Esophagus muscularis mucosa (tissue), 4 donors: ENCODE data around the gene COG7. TPM values are rescaled to one million over a fixed set of nuclear protein-coding genes. Genes with fewer than 3 reads are reported as not detected.

Experiments
- DNase-seq: peaks from one replicate; pipeline ENCODE4 v3.0.0-alpha.2; 2017; ENCODE audit errors: extremely low spot score
- H3K27ac ChIP-seq, 4 donors: fragments of 200-600 bp; sonication (generic); replicated peaks in 1 of 4; 1 replicate in 3 of 4; 2 replicates in 1 of 4; pipeline ENCODE4 v1.5.1; 2016 to 2019; ENCODE audit warnings: mild to moderate bottlenecking in 1 of 4
- H3K27me3 ChIP-seq, 4 donors: fragments of 200-600 bp; sonication (generic); one replicate each; pipeline versions ENCODE4 v1.5.1 to v1.6.0; 2016 to 2019
- H3K36me3 ChIP-seq, 4 donors: fragments of 200-600 bp; sonication (generic); one replicate each; pipeline ENCODE4 v1.5.1; 2016 to 2019
- H3K4me1 ChIP-seq, 4 donors: fragments of 200-600 bp; sonication (generic); one replicate each; pipeline ENCODE4 v1.5.1; 2016 to 2019
- H3K4me3 ChIP-seq, 4 donors: fragments of 200-600 bp; sonication (generic); 1 replicate in 2 of 4; 2 replicates in 2 of 4; pipeline ENCODE4 v1.5.1; 2016 to 2019; ENCODE audit warnings: mild to moderate bottlenecking in 4 of 4, moderate library complexity in 1 of 4
- H3K9me3 ChIP-seq, 4 donors: fragments of 200-600 bp; sonication (generic); 1 replicate in 3 of 4; 2 replicates in 1 of 4; pipeline ENCODE4 v1.5.1; 2016 to 2019
- CTCF ChIP-seq, 3 experiments: fragments of 200-600 bp in 2 of 3; fragments of 450-650 bp in 1 of 3; sonication (generic) in 2 of 3; IDR thresholded peaks; one replicate each; pipeline ENCODE4 v1.5.1; 2017 to 2019; ENCODE audit warnings: antibody characterized with exemption in 3 of 3, mild to moderate bottlenecking in 2 of 3, moderate library complexity in 1 of 3
- EP300 ChIP-seq: sonication (generic); formaldehyde crosslinking; IDR thresholded peaks from one replicate; pipeline ENCODE4 v1.6.1; 2017; ENCODE audit warnings: antibody characterized with exemption
- POLR2A ChIP-seq: fragments of 450-650 bp; IDR thresholded peaks from one replicate; pipeline ENCODE4 v1.6.1; 2017; ENCODE audit warnings: antibody characterized with exemption, moderate library complexity, mild to moderate bottlenecking, low read depth
- POLR2AphosphoS5 ChIP-seq, 2 donors: sonication (generic); formaldehyde crosslinking; IDR thresholded peaks; one replicate each; pipeline ENCODE4 v1.6.1; 2017; ENCODE audit warnings: antibody characterized with exemption in 2 of 2
- WGBS: methylation state at CpG from one replicate; pipeline ENCODE4 v1.1.5; 2018; 5-methylcytosine and 5-hydroxymethylcytosine counted together
- intact Hi-C: fragments of 100-400 bp; cut with DNase I; formaldehyde crosslinking; loops from one replicate; pipeline ENCODE4 v1.15.1; 2023
- total RNA-seq, 4 donors: library from RNA; depleted of rRNA; stranded (reverse); fragments of >200 nt; gene quantifications; one replicate each; pipeline versions ENCODE4 v1.1.0 to v1.2.1, GENCODE V29; 2016

The COG7 gene
- total RNA-seq, 4 donors from 2014 or later, result 11.9 to 23.7 (median 15.1) TPM

GRCh38 chr16:23378921-23379320 lies 74.1 kb downstream of the COG7 start:
- H3K27me3 ChIP-seq, result no peaks in the 10 kb centered on the region
- no peak overlapping the region for H3K27ac ChIP-seq
- H3K4me1 ChIP-seq, result no peaks in the 10 kb centered on the region
- 86% methylated on average over 5 of the region's 5 CpGs for WGBS
- no peak for DNase-seq
- H3K9me3 ChIP-seq, result no peaks in the 10 kb centered on the region
- intact Hi-C loops, result loop anchor here (5.0 kb wide), 1 partner anchor 52 kb away; no protein-coding TSS in a partner anchor
- no peaks in the 10 kb centered on the region for H3K36me3 ChIP-seq
- TF ChIP-seq EP300, result no peak
- TF ChIP-seq CTCF (IDR thresholded peaks at IDR 0.05), result no peak
- no peak for TF ChIP-seq POLR2AphosphoS5 (IDR thresholded peaks at IDR 0.05)
- TF ChIP-seq POLR2A, result no peak
- no peak overlapping the region for H3K4me3 ChIP-seq

- no peak overlapping the region for H3K27ac ChIP-seq
- no peaks in the 10 kb centered on the region for H3K4me1 ChIP-seq
- TF ChIP-seq POLR2A (no peak), POLR2AphosphoS5 (IDR thresholded peaks at IDR 0.05) (no peak)
- peaks cover 0 to 4% (median 0%) of the 10 kb centered on the region in 4 donors for H3K27me3 ChIP-seq
- intact Hi-C loops, result loop anchor here (5.0 kb wide), 1 partner anchor 51 kb away; no protein-coding TSS in a partner anchor
- no peaks in the 10 kb centered on the region for H3K9me3 ChIP-seq
- DNase-seq, result no peak
- 100% methylated on average over 1 of the region's 8 CpGs for WGBS
- no peak overlapping the region for H3K4me3 ChIP-seq
- H3K36me3 ChIP-seq, result no peaks in the 10 kb centered on the region
These were observed 74.7 kb downstream of the COG7 start for GRCh38 chr16:23378256-23378655.

GRCh38 chr16:23377071-23377931 lies 75.7 kb downstream of the COG7 start:
- Histone ChIP-seq H3K27me3 (peaks cover 0 to 4% (median 0%) of the 10 kb centered on the region in 4 donors), H3K27ac (no peak overlapping the region), H3K9me3 (no peaks in the 10 kb centered on the region), H3K36me3 (no peaks in the 10 kb centered on the region), H3K4me1 (no peaks in the 10 kb centered on the region), H3K4me3 (no peak overlapping the region)
- no peak for DNase-seq
- TF ChIP-seq POLR2AphosphoS5 (IDR thresholded peaks at IDR 0.05), result no peak
- no peak for TF ChIP-seq POLR2A
- TF ChIP-seq CTCF (IDR thresholded peaks at IDR 0.05), result no peak
- TF ChIP-seq EP300, result no peak
- WGBS, result 74% methylated on average over 2 of the region's 9 CpGs
- intact Hi-C loops, result loop anchor here (5.0 kb wide), 1 partner anchor 50 kb away; no protein-coding TSS in a partner anchor

GRCh38 chr16:23375643-23376042 lies 77.3 kb downstream of the COG7 start:
- peaks cover 0 to 16% (median 0%) of the 10 kb centered on the region in 4 donors for H3K27me3 ChIP-seq
- H3K36me3 ChIP-seq, result no peaks in the 10 kb centered on the region
- TF ChIP-seq EP300, result no peak
- TF ChIP-seq CTCF (IDR thresholded peaks at IDR 0.05), result no peak
- no peak for TF ChIP-seq POLR2A
- no peak for TF ChIP-seq POLR2AphosphoS5 (IDR thresholded peaks at IDR 0.05)
- 93% methylated on average over 6 of the region's 7 CpGs for WGBS
- H3K27ac ChIP-seq, result no peak overlapping the region
- DNase-seq, result no peak
- H3K4me1 ChIP-seq, result no peaks in the 10 kb centered on the region
- H3K9me3 ChIP-seq, result no peaks in the 10 kb centered on the region
- H3K4me3 ChIP-seq, result no peak overlapping the region
- intact Hi-C loops, result loop anchor here (5.0 kb wide), 1 partner anchor 48 kb away; no protein-coding TSS in a partner anchor

- Histone ChIP-seq H3K4me3 (no peak overlapping the region), H3K9me3 (no peaks in the 10 kb centered on the region), H3K27me3 (peaks cover 0 to 23% (median 0%) of the 10 kb centered on the region in 4 donors), H3K4me1 (no peaks in the 10 kb centered on the region), H3K36me3 (no peaks in the 10 kb centered on the region), H3K27ac (no peak overlapping the region)
- TF ChIP-seq POLR2AphosphoS5 (IDR thresholded peaks at IDR 0.05) (no peak), POLR2A (no peak), EP300 (no peak), CTCF (IDR thresholded peaks at IDR 0.05) (no peak)
- no peak for DNase-seq
- WGBS, result 80% methylated on average over 10 of the region's 17 CpGs
- intact Hi-C loops, result loop anchor here (5.0 kb wide), 1 partner anchor 48 kb away; no protein-coding TSS in a partner anchor
These were observed 78.1 kb downstream of the COG7 start for GRCh38 chr16:23374721-23375510.
